K562 (cell line): ENCODE results near the gene FARP1. TPM values are rescaled to one million over a fixed set of nuclear protein-coding genes. Genes with fewer than 3 reads are reported as not detected.

Experiments
- ATAC-seq: fragments of 200-7000 bp; cut with Tn5 transposase; 3 replicates; pipeline ENCODE4 v1.9.1; 2020; ENCODE audit warnings: moderate library complexity
- BruUV-seq: library from RNA; stranded (reverse); fragments of 400-500 nt; replicated peaks from 2 replicates; lab custom pipeline; 2021; lab: Mats Ljungman, UMichigan
- CTCF ChIA-PET: fragments of 300-600 bp; formaldehyde crosslinking; extraction: SDS; loops from one replicate; lab custom pipeline; 2021; ENCODE audit warnings: low intra/inter-chr PET ratio; lab: Yijun Ruan, JAX
- POLR2A ChIA-PET: fragments of 300-600, 350-650 bp; sonication (Branson Sonifier 250); formaldehyde crosslinking; extraction: SDS; loops from one replicate; lab custom pipeline; 2021; ENCODE audit warnings: antibody characterized with exemption, inconsistent platforms; lab: Yijun Ruan, JAX
- DNase-seq, 4 experiments: peaks; one replicate each; pipeline versions ENCODE4 v3.0.0 to v3.0.0-alpha.2; 2011 to 2018; ENCODE audit warnings: low spot score in 3 of 4, mixed read lengths in 3 of 4; ENCODE audit errors: extremely low read depth in 1 of 4
- FAIRE-seq: peaks from 2 replicates; lab custom pipeline; 2011; peaks lifted over from hg19 to GRCh38; lab: Jason Lieb, UNC
- H2AFZ ChIP-seq: 2 replicates; pipeline ENCODE4 v1.6.0; 2011; ENCODE audit warnings: low read depth, low read length, control low read depth, inconsistent platforms
- H3K27ac ChIP-seq: fragments of 200-600 bp; 3 replicates; pipeline ENCODE4 v1.8.0; 2011; ENCODE audit warnings: low read depth, mild to moderate bottlenecking, control low read depth, inconsistent platforms, low read length, moderate library complexity, mixed read lengths; ENCODE audit errors: extremely low read depth
- H3K27me3 ChIP-seq, 2 experiments: fragments of 300-600 bp in 1 of 2; 2 replicates in 1 of 2; 3 replicates in 1 of 2; pipeline versions ENCODE4 v1.6.0 to v1.8.0; 2011; ENCODE audit warnings: inconsistent platforms in 2 of 2, low read length in 2 of 2, mild to moderate bottlenecking in 1 of 2, mixed read lengths in 1 of 2, moderate library complexity in 1 of 2; ENCODE audit not compliant: control insufficient read depth in 2 of 2, insufficient read depth in 2 of 2
- H3K36me3 ChIP-seq: fragments of 300-600 bp; 3 replicates; pipeline ENCODE4 v1.8.0; 2011; ENCODE audit warnings: mild to moderate bottlenecking, low read length, inconsistent platforms; ENCODE audit not compliant: control insufficient read depth, insufficient read depth
- H3K4me1 ChIP-seq, 2 experiments: fragments of 200-600 bp in 1 of 2; replicated peaks in 1 of 2; 2 replicates in 1 of 2; 3 replicates in 1 of 2; pipeline versions ENCODE4 v1.5.1 to v1.8.0; 2011; ENCODE audit warnings: inconsistent platforms in 2 of 2, low read length in 2 of 2, mild to moderate bottlenecking in 1 of 2, mixed read lengths in 1 of 2, moderate library complexity in 1 of 2; ENCODE audit not compliant: control insufficient read depth in 2 of 2, insufficient read depth in 2 of 2
- H3K4me2 ChIP-seq: 2 replicates; pipeline ENCODE4 v1.6.1; 2011; ENCODE audit warnings: low read length, control low read depth, inconsistent platforms, mixed read lengths; ENCODE audit not compliant: insufficient read depth
- H3K4me3 ChIP-seq: fragments of 200-600 bp; sonication (generic), shearing (Covaris generic); 2 replicates; pipeline ENCODE4 v1.5.1; 2016; ENCODE audit warnings: control low read depth, inconsistent platforms
- H3K79me2 ChIP-seq: fragments of 200-600 bp; 3 replicates; pipeline ENCODE4 v1.8.0; 2011; ENCODE audit warnings: low read length, inconsistent platforms; ENCODE audit not compliant: control insufficient read depth, insufficient read depth
- H3K9ac ChIP-seq, 2 experiments: 2 replicates each; pipeline versions ENCODE4 v1.6.0 to v1.6.1; 2011; ENCODE audit warnings: low read depth in 2 of 2, low read length in 2 of 2, control low read depth in 1 of 2, inconsistent platforms in 1 of 2, mild to moderate bottlenecking in 1 of 2, mixed read lengths in 1 of 2; ENCODE audit not compliant: insufficient read depth in 1 of 2
- H3K9me1 ChIP-seq: one replicate; pipeline ENCODE4 v1.6.0; 2011; ENCODE audit warnings: inconsistent platforms, mild to moderate bottlenecking, low read length, moderate library complexity; ENCODE audit not compliant: control insufficient read depth, insufficient read depth
- H3K9me3 ChIP-seq: replicated peaks from 2 replicates; pipeline ENCODE4 v1.5.1; 2011; ENCODE audit warnings: low read depth, low read length, inconsistent platforms; ENCODE audit not compliant: control insufficient read depth, insufficient read depth
- H4K20me1 ChIP-seq: replicated peaks from 2 replicates; pipeline ENCODE4 v1.6.1; 2011; ENCODE audit warnings: low read length, inconsistent platforms, mixed read lengths; ENCODE audit not compliant: control insufficient read depth, insufficient read depth
- CBX3 ChIP-seq, 2 experiments: IDR thresholded peaks; 1 replicate in 1 of 2; 2 replicates in 1 of 2; pipeline ENCODE4 v1.6.1; 2012; ENCODE audit warnings: inconsistent platforms in 2 of 2, low read length in 2 of 2, borderline replicate concordance in 1 of 2, control low read depth in 1 of 2
- DACH1 ChIP-seq: fragments of 450-650 bp; IDR thresholded peaks from 2 replicates; pipeline ENCODE4 v1.6.1; 2018; ENCODE audit not compliant: partially characterized antibody
- DMBX1 ChIP-seq: fragments of 250-450 bp; sonication (Bioruptor Pico); IDR thresholded peaks from 2 replicates; pipeline ENCODE4 v1.8.0; 2022; ENCODE audit warnings: inconsistent platforms, mild to moderate bottlenecking, moderate library complexity, borderline replicate concordance
- ELF4 ChIP-seq: fragments of 450-650 bp; formaldehyde crosslinking; IDR thresholded peaks from 2 replicates; pipeline ENCODE4 v1.4.0; 2022; ENCODE audit warnings: missing genetic modification characterization
- JUND ChIP-seq, 2 experiments: IDR thresholded peaks; 2 replicates in 1 of 2; 3 replicates in 1 of 2; pipeline ENCODE4 v1.6.1; 2011; ENCODE audit warnings: borderline replicate concordance in 2 of 2, low read depth in 2 of 2, low read length in 2 of 2, improper control_type of control experiment in 1 of 2, missing biosample characterization in 1 of 2, missing genetic modification characterization in 1 of 2, missing genetic modification reagents in 1 of 2
- PATZ1 ChIP-seq: fragments of 250-450 bp; sonication (Bioruptor Pico); IDR thresholded peaks from 2 replicates; pipeline ENCODE4 v1.5.0; 2020; ENCODE audit warnings: mild to moderate bottlenecking, borderline replicate concordance
- SAFB2 ChIP-seq: fragments of 200-400 bp; formaldehyde crosslinking; IDR thresholded peaks from 2 replicates; pipeline ENCODE4 v1.6.1; 2018; ENCODE audit warnings: borderline replicate concordance, low read length, low read depth, moderate library complexity; ENCODE audit not compliant: severe bottlenecking
- SMAD4 ChIP-seq: fragments of 250-450 bp; sonication (Bioruptor Pico); conservative IDR thresholded peaks from 2 replicates; pipeline ENCODE4 v1.8.0; 2021; ENCODE audit warnings: inconsistent platforms, mild to moderate bottlenecking, moderate library complexity
- SMARCA5 ChIP-seq: fragments of 450-650 bp; IDR thresholded peaks from 2 replicates; pipeline ENCODE4 v1.6.1; 2016
- TARDBP ChIP-seq: fragments of 450-650 bp; IDR thresholded peaks from 2 replicates; pipeline ENCODE4 v1.6.1; 2016
- ZNF197 ChIP-seq: fragments of 200-800 bp; sonication (Bioruptor generic); IDR thresholded peaks from 2 replicates; pipeline ENCODE4 v1.6.1; 2016; ENCODE audit warnings: low read depth, missing genetic modification characterization, missing compliant biosample characterization
- ZNF280B ChIP-seq: fragments of 250-450 bp; sonication (Bioruptor Pico); IDR thresholded peaks from 2 replicates; pipeline ENCODE4 v1.5.1; 2021; ENCODE audit warnings: mild to moderate bottlenecking
- ZNF609 ChIP-seq: sonication (generic); formaldehyde crosslinking; IDR thresholded peaks from 2 replicates; pipeline ENCODE4 v1.8.1; 2023; ENCODE audit warnings: missing genetic modification reagents, mild to moderate bottlenecking, borderline replicate concordance
- WGBS: fragments of 100-300 bp; shearing (Covaris generic); methylation state at CpG from one replicate; pipeline ENCODE4 v1.1.6; 2016; ENCODE audit warnings: low coverage, mixed read lengths; ENCODE audit not compliant: insufficient coverage; ENCODE audit errors: missing lambda C conversion rate; 5-methylcytosine and 5-hydroxymethylcytosine counted together
- in situ Hi-C: fragments of 300-500 bp; cut with MboI; formaldehyde crosslinking; loops from 4 replicates; pipeline ENCODE4 v1.15.0; 2018; ENCODE audit warnings: inconsistent platforms, mixed read lengths
- intact Hi-C: fragments of 100-400 bp; cut with micrococcal nuclease; formaldehyde crosslinking; loops from 2 replicates; pipeline ENCODE4 v1.14.2; 2022
- polyA plus RNA-seq, 8 experiments: library from polyadenylated mRNA; depleted of rRNA in 4 of 8; stranded (reverse) in 5 of 8; unstranded in 3 of 8; fragments of >200 nt; fragmentation: Nextera tagmentation in 2 of 8; fragmentation: Illumina TruSeq in 1 of 8; extraction: Ambion mirVana in 2 of 8; extraction: Trizol in 1 of 8; gene quantifications; 2 replicates each; pipeline versions ENCODE4 v1.2.1 to v1.2.3, GENCODE V29; 2011 to 2014; ENCODE audit warnings: inconsistent platforms in 1 of 8, missing spikeins in 1 of 8
- total RNA-seq, 7 experiments: library from RNA; depleted of rRNA in 6 of 7; stranded (reverse); fragments of >200 nt in 6 of 7; fragmentation: Illumina TruSeq in 2 of 7; extraction: Trizol in 2 of 7; gene quantifications; 2 replicates each; pipeline versions ENCODE4 v1.2.1 to v1.2.3, GENCODE V29; 2011 to 2021; ENCODE audit warnings: low replicate concordance in 1 of 7

The FARP1 gene
- total and polyA plus RNA-seq, 9 of the 15 experiments (the other 6 are each of a cell fraction or from before 2014, with no cell fraction given), result 0.03 to 0.29 (median 0.05) TPM; not detected in 3

GRCh38 chr13:98485561-98485960 is 342.7 kb downstream of the FARP1 start:
- H3K4me1 ChIP-seq, result peaks cover 38 to 43% of the 10 kb centered on the region in 2 experiments; a peak in 4 of 5 replicates
- no peak overlapping the region for H3K9ac ChIP-seq
- no peaks in the 10 kb centered on the region for H3K9me3 ChIP-seq
- no peaks in the 10 kb centered on the region for H3K27me3 ChIP-seq
- peaks cover 79% of the 10 kb centered on the region for H3K79me2 ChIP-seq
- POLR2A ChIA-PET, result interaction anchor here (1.6 kb wide), 1 partner anchor 18 kb away, joined by 6 read pairs; no protein-coding TSS in a partner anchor
- H3K4me2 ChIP-seq, result no peak overlapping the region
- H4K20me1 ChIP-seq, result peaks cover 40% of the 10 kb centered on the region
- H3K27ac ChIP-seq, result no peak overlapping the region
- in situ Hi-C loops (no loop called here), intact Hi-C loops (loop anchor here (2.0 kb wide), 1 partner anchor 23 kb away; no protein-coding TSS in a partner anchor)
- H3K9me1 ChIP-seq, result peaks cover 12% of the 10 kb centered on the region
- H3K36me3 ChIP-seq, result no peaks in the 10 kb centered on the region; the same call in 2 of the 3 replicates
- 89% methylated on average over 10 of the region's 11 CpGs for WGBS
- CTCF ChIA-PET, result no interaction called here
- DNase-seq (no peak), FAIRE-seq (no peak), ATAC-seq (no peak)
- no peak overlapping the region for H3K4me3 ChIP-seq
- H2AFZ ChIP-seq, result no peak overlapping the region
- no TSS peak for BruUV-seq
- TF ChIP-seq ZNF609 (no peak), ZNF197 (CRISPR knock-in tag) (no peak), DMBX1 (CRISPR knock-in tag) (peak; percentile 57; the same call in 1 of the 2 replicates), SAFB2 (no peak), SMAD4 (CRISPR knock-in tag) (peak; percentile 36; the same call in 1 of the 2 replicates), ELF4 (CRISPR knock-in tag) (no peak), TARDBP (no peak), SMARCA5 (no peak), PATZ1 (CRISPR knock-in tag) (no peak), DACH1 (no peak), JUND (IDR thresholded peaks at IDR 0.05; ENCODE audit: borderline replicate concordance, low read depth, low read length) (no peak), JUND (tag; IDR thresholded peaks at IDR 0.05; ENCODE audit: borderline replicate concordance, low read depth, low read length) (no peak), CBX3 (IDR thresholded peaks at IDR 0.05; ENCODE audit: borderline replicate concordance in 1 of 2, low read length in 2 of 2) (no peak), ZNF280B (CRISPR knock-in tag) (no peak)
